Measurements from ENCODE around the gene CORO1A. TPM values are rescaled to one million over a fixed set of nuclear protein-coding genes. Genes with fewer than 3 reads are reported as not detected.

Gene CORO1A
- polyA plus RNA-seq, 2 of the 4 experiments (the other 2 are of a cell fraction): 0.83 to 5.3 TPM

GRCh38 chr16:30151091-30151490, 32.3 kb upstream of the CORO1A start (continued):
- TF ChIP-seq HDAC2 (IDR thresholded peaks at IDR 0.05): no peak
- no peak for TF ChIP-seq SREBF2 (IDR thresholded peaks at IDR 0.05)

DNA sequence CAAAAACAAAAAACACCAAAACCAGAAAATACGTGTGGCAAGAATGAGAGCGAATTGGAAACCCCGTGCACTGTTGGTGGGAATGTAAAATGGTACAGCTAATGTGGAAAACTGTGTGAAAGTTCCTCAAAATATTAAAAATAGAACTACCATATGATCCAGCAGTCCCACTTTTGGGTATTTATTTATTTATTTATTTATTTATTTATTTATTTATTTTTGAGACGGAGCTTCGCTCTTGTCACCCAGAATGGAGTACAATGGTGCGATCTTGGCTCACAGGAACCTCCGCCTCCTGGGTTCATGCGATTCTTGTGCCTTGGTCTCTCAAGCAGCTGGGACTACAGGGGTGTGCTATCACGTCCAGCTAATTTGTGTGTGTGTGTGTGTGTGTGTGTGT, 30.9 kb upstream of the CORO1A start:
- no peak overlapping the region for H3K27ac ChIP-seq
- no peak for FAIRE-seq
- 93% methylated on average over 9 of the region's 9 CpGs for WGBS (ENCODE audit: missing lambda C conversion rate)
- POLR2A ChIA-PET: interaction anchor here (0.6 kb wide), 1 partner anchor 23 kb away, joined by 4 read pairs; no protein-coding TSS in a partner anchor
- H3K4me1 ChIP-seq: no peaks in the 10 kb centered on the region
- H3K4me2 ChIP-seq: no peak overlapping the region
- DNase-seq (ENCODE audit: low read depth in 1 of 2, low spot score in 1 of 2): no peak
- H3K4me3 ChIP-seq: no peak overlapping the region
- peaks cover 23% of the 10 kb centered on the region for H3K9me3 ChIP-seq
- no peak for ATAC-seq
- CTCF ChIA-PET: interaction anchor here (1.1 to 1.8 kb wide), 4 partner anchors 10 to 61 kb away, joined by 3 to 4 read pairs (median 4); partner anchors contain the start of gene TBX6
- TF ChIP-seq ESRRA (IDR thresholded peaks at IDR 0.05; ENCODE audit: borderline replicate concordance, low read length) (no peak), FOXS1 (CRISPR knock-in tag; IDR thresholded peaks at IDR 0.05) (no peak), ZC3H11A (IDR thresholded peaks at IDR 0.05) (peak; percentile 89)

DNA sequence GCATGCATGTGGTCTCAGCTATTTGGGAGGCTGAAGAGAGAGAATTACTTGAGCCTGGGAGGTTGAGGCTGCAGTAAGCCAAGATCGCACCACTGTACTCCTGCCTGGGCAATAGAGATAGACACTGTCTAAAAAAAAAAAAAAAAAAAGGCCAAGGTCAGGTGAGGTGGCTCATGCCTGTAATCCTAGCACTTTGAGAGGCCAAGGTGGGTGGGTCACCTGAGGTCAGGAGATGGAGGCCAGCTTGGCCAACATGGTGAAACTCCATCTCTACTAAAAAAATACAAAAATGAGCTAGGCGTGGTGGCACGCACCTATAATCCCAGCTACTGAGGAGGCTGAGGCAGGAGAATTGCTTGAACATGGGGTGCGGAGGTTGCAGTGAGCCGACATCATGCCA, 28.2 kb upstream of the CORO1A start:
- CTCF ChIA-PET: interaction anchor here (0.7 to 1.4 kb wide), 2 partner anchors 31 to 61 kb away, joined by 4 to 5 read pairs; no protein-coding TSS in a partner anchor
- H3K4me2 ChIP-seq: no peak overlapping the region
- no peak for DNase-seq (ENCODE audit: low read depth in 1 of 2, low spot score in 1 of 2)
- H3K4me1 ChIP-seq: no peaks in the 10 kb centered on the region
- peaks cover 3% of the 10 kb centered on the region; the same call in 1 of the 3 replicates for H3K9me3 ChIP-seq
- WGBS (ENCODE audit: missing lambda C conversion rate): 89% methylated on average over 5 of the region's 5 CpGs
- no peak overlapping the region for H3K27ac ChIP-seq
- no peak overlapping the region for H3K4me3 ChIP-seq
- TF ChIP-seq MAX (IDR thresholded peaks at IDR 0.05) (no peak), MAZ (IDR thresholded peaks at IDR 0.05; ENCODE audit: borderline replicate concordance, low read depth, low read length) (no peak), E2F6 (IDR thresholded peaks at IDR 0.05; ENCODE audit: borderline replicate concordance, low read depth) (no peak), MAFK (IDR thresholded peaks at IDR 0.05; ENCODE audit: partially characterized antibody) (no peak), CBX2 (IDR thresholded peaks at IDR 0.05; ENCODE audit: borderline replicate concordance, low read depth) (no peak), EHMT2 (IDR thresholded peaks at IDR 0.05; ENCODE audit: low read depth) (no peak), POLR2A (IDR thresholded peaks at IDR 0.05; ENCODE audit: low read length) (no peak), ZSCAN20 (CRISPR knock-in tag; IDR thresholded peaks at IDR 0.05) (no peak), NPAS2 (CRISPR knock-in tag; IDR thresholded peaks at IDR 0.05; ENCODE audit: borderline replicate concordance) (no peak), RFX5 (IDR thresholded peaks at IDR 0.05) (no peak)
- FAIRE-seq: no peak
- POLR2A ChIA-PET: no interaction called here
- no peak for ATAC-seq

DNA sequence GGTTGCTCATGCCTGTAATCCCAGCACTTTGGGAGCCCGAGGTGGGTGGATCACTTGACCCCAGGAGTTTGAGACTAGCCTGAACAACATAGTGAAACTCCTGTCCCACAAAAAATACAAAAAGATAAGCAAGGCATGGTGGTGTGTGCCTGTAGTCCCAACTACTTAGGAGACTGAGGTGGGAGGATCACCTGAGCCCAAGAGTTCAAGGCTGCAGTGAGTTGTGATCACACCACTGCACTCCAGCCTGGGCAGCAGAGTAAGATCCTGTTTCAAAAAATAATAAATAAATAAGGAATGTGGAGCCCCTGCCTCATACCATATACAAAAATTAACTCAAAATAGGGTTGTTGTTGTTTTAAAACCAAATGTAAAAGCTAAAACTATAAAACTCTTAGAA, 26.2 kb upstream of the CORO1A start:
- FAIRE-seq: no peak
- no peak for ATAC-seq
- no peak overlapping the region for H3K4me3 ChIP-seq
- TF ChIP-seq CBX2 (IDR thresholded peaks at IDR 0.05; ENCODE audit: borderline replicate concordance, low read depth) (no peak), HDAC2 (IDR thresholded peaks at IDR 0.05) (no peak), PBX3 (IDR thresholded peaks at IDR 0.05) (no peak), RFX5 (IDR thresholded peaks at IDR 0.05) (no peak), RCOR1 (IDR thresholded peaks at IDR 0.05; ENCODE audit: low read depth, low read length) (no peak), POLR2AphosphoS2 (conservative IDR thresholded peaks at IDR 0.05; ENCODE audit: low read length) (no peak), ELK1 (IDR thresholded peaks at IDR 0.05; ENCODE audit: low read depth, low read length) (no peak), HES2 (IDR thresholded peaks at IDR 0.05) (no peak), ZC3H11A (IDR thresholded peaks at IDR 0.05) (no peak), BHLHE40 (IDR thresholded peaks at IDR 0.05; ENCODE audit: low read depth, low read length) (no peak), CHD4 (IDR thresholded peaks at IDR 0.05; ENCODE audit: borderline replicate concordance) (no peak), REST (IDR thresholded peaks at IDR 0.05) (no peak)
- TF ChIP-seq, protein P1, sequence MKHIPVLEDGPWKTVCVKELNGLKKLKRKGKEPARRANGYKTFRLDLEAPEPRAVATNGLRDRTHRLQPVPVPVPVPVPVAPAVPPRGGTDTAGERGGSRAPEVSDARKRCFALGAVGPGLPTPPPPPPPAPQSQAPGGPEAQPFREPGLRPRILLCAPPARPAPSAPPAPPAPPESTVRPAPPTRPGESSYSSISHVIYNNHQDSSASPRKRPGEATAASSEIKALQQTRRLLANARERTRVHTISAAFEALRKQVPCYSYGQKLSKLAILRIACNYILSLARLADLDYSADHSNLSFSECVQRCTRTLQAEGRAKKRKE (CRISPR knock-in tag; IDR thresholded peaks at IDR 0.05; ENCODE audit: low read depth): no peak
- H3K9me3 ChIP-seq: no peaks in the 10 kb centered on the region
- no peaks in the 10 kb centered on the region for H3K4me1 ChIP-seq
- 16% methylated on average over 1 of the region's 1 CpG for WGBS (ENCODE audit: missing lambda C conversion rate)
- POLR2A ChIA-PET: interaction anchor here (0.5 to 0.6 kb wide), 2 partner anchors 20 to 346 kb away, joined by 3 to 6 read pairs; no protein-coding TSS in a partner anchor
- DNase-seq (ENCODE audit: low read depth in 1 of 2, low spot score in 1 of 2): no peak
- no peak overlapping the region for H3K4me2 ChIP-seq
- no peak overlapping the region for H3K27ac ChIP-seq
- CTCF ChIA-PET: no interaction called here

Data from A549 (cell line).